HepG2 (cell line): Measurements from ENCODE around the gene FIBP. TPM values are rescaled to one million over a fixed set of nuclear protein-coding genes. Genes with fewer than 3 reads are reported as not detected.

Experiments
- ATF5 ChIP-seq: sonication (generic); formaldehyde crosslinking; IDR thresholded peaks from 2 replicates; pipeline ENCODE4 v1.4.0; 2020; ENCODE audit warnings: mild to moderate bottlenecking, low read depth, missing genetic modification reagents
- DZIP1 ChIP-seq: sonication (generic); formaldehyde crosslinking; IDR thresholded peaks from 2 replicates; pipeline ENCODE4 v1.5.0; 2020; ENCODE audit warnings: mild to moderate bottlenecking, missing genetic modification reagents
- HNF1B ChIP-seq: sonication (generic); formaldehyde crosslinking; IDR thresholded peaks from 2 replicates; pipeline ENCODE4 v1.5.1; 2020; ENCODE audit warnings: mild to moderate bottlenecking, moderate library complexity, missing genetic modification reagents
- NCOR1 ChIP-seq: fragments of 200-600 bp; sonication (generic); IDR thresholded peaks from 2 replicates; pipeline ENCODE4 v1.7.0; 2017; ENCODE audit warnings: antibody characterized with exemption, low read length, borderline replicate concordance
- SATB2 ChIP-seq: sonication (generic); formaldehyde crosslinking; IDR thresholded peaks from 2 replicates; pipeline ENCODE4 v1.5.0; 2020; ENCODE audit warnings: missing genetic modification reagents
- WIZ ChIP-seq: sonication (generic); formaldehyde crosslinking; IDR thresholded peaks from 2 replicates; pipeline ENCODE4 v1.5.1; 2020; ENCODE audit warnings: mild to moderate bottlenecking, missing genetic modification reagents
- ZBTB34 ChIP-seq: sonication (generic); formaldehyde crosslinking; IDR thresholded peaks from 2 replicates; pipeline ENCODE4 v1.8.0; 2022; ENCODE audit warnings: mild to moderate bottlenecking, missing genetic modification reagents
- ZFX ChIP-seq: sonication (generic); formaldehyde crosslinking; IDR thresholded peaks from 2 replicates; pipeline ENCODE4 v1.4.0; 2020; ENCODE audit warnings: mild to moderate bottlenecking, low read depth, missing genetic modification reagents, moderate library complexity
- ZNF235 ChIP-seq: sonication (generic); formaldehyde crosslinking; IDR thresholded peaks from 2 replicates; pipeline ENCODE4 v1.8.1; 2023; ENCODE audit warnings: mild to moderate bottlenecking, missing genetic modification reagents, borderline replicate concordance
- ZNF512B ChIP-seq: sonication (generic); formaldehyde crosslinking; IDR thresholded peaks from 2 replicates; pipeline ENCODE4 v1.5.1; 2020; ENCODE audit warnings: missing genetic modification reagents, mild to moderate bottlenecking, borderline replicate concordance
- ZSCAN22 ChIP-seq: sonication (generic); formaldehyde crosslinking; IDR thresholded peaks from 2 replicates; pipeline ENCODE4 v1.4.0; 2020; ENCODE audit warnings: mild to moderate bottlenecking, missing genetic modification reagents
- ZSCAN30 ChIP-seq: sonication (generic); formaldehyde crosslinking; IDR thresholded peaks from 2 replicates; pipeline ENCODE4 v1.5.0; 2020; ENCODE audit warnings: mild to moderate bottlenecking, missing genetic modification reagents
- polyA plus RNA-seq, 8 experiments: library from polyadenylated mRNA; depleted of rRNA in 3 of 8; stranded (reverse) in 7 of 8; unstranded in 1 of 8; fragments of >200 nt; fragmentation: Illumina TruSeq in 4 of 8; extraction: Trizol in 4 of 8; gene quantifications; 2 replicates each; pipeline versions ENCODE4 v1.2.1 to v1.2.3, GENCODE V29; 2011 to 2016; ENCODE audit warnings: low read depth in 4 of 8, missing spikeins in 1 of 8, mixed read lengths in 1 of 8; ENCODE audit not compliant: insufficient read depth in 1 of 8
- total RNA-seq, 5 experiments: library from RNA; depleted of rRNA; stranded (reverse); fragments of >200 nt; fragmentation: Illumina TruSeq; extraction: Trizol; gene quantifications; 2 replicates each; pipeline ENCODE4 v1.2.3, GENCODE V29; 2016; ENCODE audit warnings: low read depth in 1 of 5

FIBP gene
- total and polyA plus RNA-seq, 2 of the 13 experiments (the other 11 are each of a cell fraction or from before 2014, with no cell fraction given): 42.9 to 62.1 TPM

GRCh38 chr11:65850217-65851082 is 37.8 kb downstream of the FIBP start (continued):
- TF ChIP-seq DZIP1 (CRISPR knock-in tag): no peak
- TF ChIP-seq ZFX (CRISPR knock-in tag): no peak
- no peak for TF ChIP-seq ZSCAN22 (CRISPR knock-in tag)
- TF ChIP-seq WIZ (CRISPR knock-in tag): no peak
- 0 out of 2 replicates have a peak, but pooled peaks have one; percentile 10 for TF ChIP-seq HNF1B (CRISPR knock-in tag)
- TF ChIP-seq ATF5 (CRISPR knock-in tag): no peak
- TF ChIP-seq ZBTB34 (CRISPR knock-in tag): no peak
- TF ChIP-seq ZNF512B: no peak
- no peak for TF ChIP-seq NCOR1
- no peak for TF ChIP-seq ZSCAN30
- no peak for TF ChIP-seq SATB2 (CRISPR knock-in tag)
- TF ChIP-seq ZNF235 (CRISPR knock-in tag): no peak
